Gastroesophageal sphincter (tissue), 4 donors: ENCODE data around the gene SLC39A6. TPM values are rescaled to one million over a fixed set of nuclear protein-coding genes. Genes with fewer than 3 reads are reported as not detected.

Source experiments
- ATAC-seq: fragments of 150-250 bp; one replicate; pipeline ENCODE4 v1.9.1; 2016; ENCODE audit warnings: mild to moderate bottlenecking, moderate library complexity
- H3K27ac ChIP-seq, 4 donors: fragments of 200-600 bp; sonication (generic) in 3 of 4; 1 replicate in 3 of 4; 2 replicates in 1 of 4; pipeline ENCODE4 v1.5.1; 2016 to 2019
- H3K27me3 ChIP-seq: fragments of 200-600 bp; sonication (generic); one replicate; pipeline ENCODE4 v1.5.1; 2019
- H3K36me3 ChIP-seq, 2 donors: fragments of 200-600 bp; sonication (generic); one replicate each; pipeline ENCODE4 v1.5.1; 2019; ENCODE audit warnings: control low read depth in 1 of 2
- H3K4me1 ChIP-seq, 3 donors: fragments of 200-600 bp; sonication (generic); 1 replicate in 2 of 3; 2 replicates in 1 of 3; pipeline ENCODE4 v1.5.1; 2016 to 2019; ENCODE audit warnings: control low read depth in 2 of 3
- H3K4me3 ChIP-seq, 2 donors: fragments of 200-600 bp; sonication (generic); one replicate each; pipeline ENCODE4 v1.5.1; 2019; ENCODE audit warnings: mild to moderate bottlenecking in 1 of 2, moderate library complexity in 1 of 2
- H3K9me3 ChIP-seq, 3 donors: fragments of 200-600 bp; sonication (generic); one replicate each; pipeline ENCODE4 v1.5.1; 2017 to 2019; ENCODE audit warnings: control low read depth in 2 of 3
- CTCF ChIP-seq, 4 experiments: fragments of 200-600 bp in 2 of 4; fragments of 450-650 bp in 2 of 4; sonication (generic) in 1 of 4; IDR thresholded peaks; one replicate each; pipeline ENCODE4 v1.5.1; 2017 to 2019; ENCODE audit warnings: antibody characterized with exemption in 4 of 4, mild to moderate bottlenecking in 2 of 4, moderate library complexity in 2 of 4
- EP300 ChIP-seq: sonication (generic); formaldehyde crosslinking; IDR thresholded peaks from one replicate; pipeline ENCODE4 v1.6.1; 2017; ENCODE audit warnings: antibody characterized with exemption, mild to moderate bottlenecking
- POLR2A ChIP-seq, 2 donors: fragments of 450-650 bp; IDR thresholded peaks; one replicate each; pipeline ENCODE4 v1.6.1; 2017; ENCODE audit warnings: antibody characterized with exemption in 2 of 2, mild to moderate bottlenecking in 2 of 2, moderate library complexity in 1 of 2
- POLR2AphosphoS5 ChIP-seq: sonication (generic); formaldehyde crosslinking; IDR thresholded peaks from one replicate; pipeline ENCODE4 v1.6.1; 2017; ENCODE audit warnings: antibody characterized with exemption
- WGBS, 2 donors: methylation state at CpG; one replicate each; pipeline ENCODE4 v1.1.5; 2018; ENCODE audit warnings: low coverage in 1 of 2; 5-methylcytosine and 5-hydroxymethylcytosine counted together
- total RNA-seq, 4 donors: library from RNA; depleted of rRNA; stranded (reverse); fragments of >200 nt; gene quantifications; one replicate each; pipeline ENCODE4 v1.1.0, GENCODE V29; 2016

The SLC39A6 gene
- 10 to 100 TPM; 24.1 to 49.2 (median 36.5) TPM for total RNA-seq

GRCh38 chr18:36129300-36130038 lies at the start of gene SLC39A6, which contains the start of gene ELP2:
TSS of gene SLC39A6 (minus strand) at chr18:36129340. CDS start at chr18:36127007, 2,333 bp downstream.
TSS of gene ELP2 (plus strand) at chr18:36129899. CDS start at chr18:36129934, 35 bp downstream.
- WGBS, 2 donors = 0% methylated on average over 1 of the region's 69 CpGs; no CpG with 5 or more reads in 1 of the 2 donors
- H3K4me1 ChIP-seq = peaks cover 0 to 53% (median 12%) of the 10 kb centered on the region in 3 donors

GRCh38 chr18:36177913-36178312 lies 48.8 kb upstream of the SLC39A6 start:
- H3K4me1 ChIP-seq = peaks cover 5 to 17% (median 11%) of the 10 kb centered on the region in 3 donors
- no peak for ATAC-seq
- TF ChIP-seq CTCF (IDR thresholded peaks at IDR 0.05) (no peak), POLR2A (IDR thresholded peaks at IDR 0.05) (no peak), EP300 (no peak), POLR2AphosphoS5 (no peak)
- H3K27ac ChIP-seq = no peak overlapping the region
- WGBS, 2 donors = 43 to 76% methylated on average over 1 to 3 of the region's 3 CpGs
- no peaks in the 10 kb centered on the region for H3K9me3 ChIP-seq
- H3K4me3 ChIP-seq = no peak overlapping the region
- H3K36me3 ChIP-seq = peaks cover 0 to 46% of the 10 kb centered on the region in 2 donors
- H3K27me3 ChIP-seq = no peaks in the 10 kb centered on the region

More at GRCh38 chr18:36129300-36130038, at the start of gene SLC39A6, which contains the start of gene ELP2:
- Histone ChIP-seq H3K36me3 (peaks cover 0 to 12% of the 10 kb centered on the region in 2 donors), H3K4me3 (peak within 1 kb of the TSS; percentile 59 to 82), H3K9me3 (no peaks in the 10 kb centered on the region), H3K27me3 (no peaks in the 10 kb centered on the region), H3K27ac (peak within 1 kb of the TSS; percentile 85 to 99 (median 95))
- TF ChIP-seq CTCF (IDR thresholded peaks at IDR 0.05) (peak in 1 of 4 experiments; percentile 32), EP300 (no peak), POLR2A (IDR thresholded peaks at IDR 0.05) (peak; percentile 47 to 60), POLR2AphosphoS5 (peak; percentile 59)
- peak; percentile 97 for ATAC-seq

- TF ChIP-seq CTCF (IDR thresholded peaks at IDR 0.05) = no peak
- TF ChIP-seq POLR2A (IDR thresholded peaks at IDR 0.05) = no peak
- TF ChIP-seq EP300 = no peak
- no peak for TF ChIP-seq POLR2AphosphoS5
- Histone ChIP-seq H3K9me3 (no peaks in the 10 kb centered on the region), H3K27ac (no peak overlapping the region), H3K4me3 (no peak overlapping the region), H3K27me3 (no peaks in the 10 kb centered on the region), H3K4me1 (peaks cover 5 to 17% (median 11%) of the 10 kb centered on the region in 3 donors), H3K36me3 (peaks cover 0 to 58% of the 10 kb centered on the region in 2 donors)
- no peak for ATAC-seq
- 82 to 92% methylated on average over 7 to 8 of the region's 9 CpGs for WGBS, 2 donors
Observed at GRCh38 chr18:36176711-36177110, 47.6 kb upstream of the SLC39A6 start.

GRCh38 chr18:36176177-36176584 lies 47.0 kb upstream of the SLC39A6 start:
- no peak for TF ChIP-seq CTCF (IDR thresholded peaks at IDR 0.05)
- TF ChIP-seq POLR2AphosphoS5 = no peak
- TF ChIP-seq POLR2A (IDR thresholded peaks at IDR 0.05) = no peak
- no peak for TF ChIP-seq EP300
- Histone ChIP-seq H3K27ac (no peak overlapping the region), H3K27me3 (no peaks in the 10 kb centered on the region), H3K4me3 (no peak overlapping the region), H3K9me3 (no peaks in the 10 kb centered on the region), H3K36me3 (peaks cover 0 to 63% of the 10 kb centered on the region in 2 donors), H3K4me1 (peaks cover 5 to 17% (median 11%) of the 10 kb centered on the region in 3 donors)
- 87 to 100% methylated on average over 2 of the region's 2 CpGs for WGBS, 2 donors
- no peak for ATAC-seq
